HCT116 (cell line): ENCODE data around the gene AUTS2.

Experiments used
- CTCF ChIP-seq, 3 experiments: fragments of 200-600 bp in 1 of 3; sonication (generic) in 1 of 3; IDR thresholded peaks in 2 of 3; conservative IDR thresholded peaks in 1 of 3; 2 replicates each; pipeline ENCODE4 v1.5.1; 2012 to 2017; ENCODE audit warnings: low read depth in 2 of 3, low read length in 2 of 3, antibody characterized with exemption in 1 of 3, borderline replicate concordance in 1 of 3, control low read depth in 1 of 3, mild to moderate bottlenecking in 1 of 3, mixed read lengths in 1 of 3, mixed run types in 1 of 3, moderate library complexity in 1 of 3; ENCODE audit not compliant: insufficient read depth in 1 of 3
- EGR1 ChIP-seq: IDR thresholded peaks from 2 replicates; pipeline ENCODE4 v1.6.1; 2012; ENCODE audit warnings: low read depth
- EZH2 ChIP-seq: fragments of 200-600 bp; sonication (generic); IDR thresholded peaks from 2 replicates; pipeline ENCODE4 v1.6.1; 2017; ENCODE audit warnings: antibody characterized with exemption, mixed run types
- EZH2phosphoT487 ChIP-seq: fragments of 200-600 bp; IDR thresholded peaks from 2 replicates; pipeline ENCODE4 v1.6.1; 2018; ENCODE audit warnings: antibody characterized with exemption, borderline replicate concordance
- FOSL1 ChIP-seq: IDR thresholded peaks from 2 replicates; pipeline ENCODE4 v1.6.1; 2012; ENCODE audit warnings: low read depth
- POLR2A ChIP-seq: IDR thresholded peaks from 2 replicates; pipeline ENCODE4 v1.7.0; 2011; ENCODE audit warnings: borderline replicate concordance; ENCODE audit not compliant: insufficient read depth, insufficient read length; ENCODE audit errors: extremely low read depth
- POLR2AphosphoS5 ChIP-seq: IDR thresholded peaks from 2 replicates; pipeline ENCODE4 v1.6.1; 2011; ENCODE audit warnings: mild to moderate bottlenecking, low read depth, low read length, moderate library complexity
- RAD21 ChIP-seq: IDR thresholded peaks from 2 replicates; pipeline ENCODE4 v1.6.1; 2012; ENCODE audit warnings: low read depth, mild to moderate bottlenecking
- YY1 ChIP-seq: IDR thresholded peaks from 2 replicates; pipeline ENCODE4 v1.6.1; 2011; ENCODE audit warnings: low read length, low read depth, moderate library complexity, mild to moderate bottlenecking; ENCODE audit not compliant: insufficient replicate concordance; ENCODE audit errors: extremely low read depth
- TF ChIP-seq, protein P1 (sequence below): IDR thresholded peaks from 2 replicates; pipeline ENCODE4 v1.6.1; 2012
- TF ChIP-seq, protein P2 (sequence below): IDR thresholded peaks from 2 replicates; pipeline ENCODE4 v1.6.1; 2012

DNA sequence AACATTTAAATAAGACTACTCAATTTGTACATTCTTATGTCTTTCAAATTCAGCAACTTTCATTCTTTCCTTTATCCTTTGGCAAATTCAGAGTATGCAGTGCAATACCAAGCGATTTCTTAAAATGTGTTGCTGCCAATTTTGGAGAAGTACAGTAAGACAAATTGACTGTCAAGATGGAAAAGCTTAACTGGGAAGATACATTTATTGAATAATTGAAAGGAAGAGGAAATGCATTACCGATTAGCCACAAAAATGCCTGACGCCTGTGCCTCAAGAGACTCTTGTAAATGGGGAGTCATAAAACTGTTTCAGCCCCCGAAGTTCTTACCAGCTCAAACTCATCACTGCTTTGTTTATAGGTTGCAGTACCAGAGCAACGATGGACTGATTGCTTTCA, 1160.4 kb downstream of the AUTS2 start:
- TF ChIP-seq CTCF (IDR thresholded peaks at IDR 0.05 in 2 of 3, conservative IDR thresholded peaks at IDR 0.05 in 1 of 3; ENCODE audit: borderline replicate concordance in 1 of 3, insufficient read depth in 1 of 3, low read depth in 2 of 3, low read length in 2 of 3) (no peak), FOSL1 (no peak), POLR2A (no peak), EZH2 (no peak), RAD21 (no peak), YY1 (no peak), EGR1 (no peak), POLR2AphosphoS5 (no peak), EZH2phosphoT487 (no peak)
- TF ChIP-seq, protein P1, sequence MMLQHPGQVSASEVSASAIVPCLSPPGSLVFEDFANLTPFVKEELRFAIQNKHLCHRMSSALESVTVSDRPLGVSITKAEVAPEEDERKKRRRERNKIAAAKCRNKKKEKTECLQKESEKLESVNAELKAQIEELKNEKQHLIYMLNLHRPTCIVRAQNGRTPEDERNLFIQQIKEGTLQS = no peak
- TF ChIP-seq, protein P2, sequence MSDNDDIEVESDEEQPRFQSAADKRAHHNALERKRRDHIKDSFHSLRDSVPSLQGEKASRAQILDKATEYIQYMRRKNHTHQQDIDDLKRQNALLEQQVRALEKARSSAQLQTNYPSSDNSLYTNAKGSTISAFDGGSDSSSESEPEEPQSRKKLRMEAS = no peak
